HG02943 (cell line): ENCODE results near the gene DYSF.

Experiments used
- ATAC-seq: cut with Tn5 transposase; IDR thresholded peaks from one replicate; pipeline ENCODE4 v1.9.1; 2021; ENCODE audit warnings: mild to moderate bottlenecking, low read depth, moderate library complexity; ENCODE audit not compliant: unreplicated experiment

The DYSF gene

DNA sequence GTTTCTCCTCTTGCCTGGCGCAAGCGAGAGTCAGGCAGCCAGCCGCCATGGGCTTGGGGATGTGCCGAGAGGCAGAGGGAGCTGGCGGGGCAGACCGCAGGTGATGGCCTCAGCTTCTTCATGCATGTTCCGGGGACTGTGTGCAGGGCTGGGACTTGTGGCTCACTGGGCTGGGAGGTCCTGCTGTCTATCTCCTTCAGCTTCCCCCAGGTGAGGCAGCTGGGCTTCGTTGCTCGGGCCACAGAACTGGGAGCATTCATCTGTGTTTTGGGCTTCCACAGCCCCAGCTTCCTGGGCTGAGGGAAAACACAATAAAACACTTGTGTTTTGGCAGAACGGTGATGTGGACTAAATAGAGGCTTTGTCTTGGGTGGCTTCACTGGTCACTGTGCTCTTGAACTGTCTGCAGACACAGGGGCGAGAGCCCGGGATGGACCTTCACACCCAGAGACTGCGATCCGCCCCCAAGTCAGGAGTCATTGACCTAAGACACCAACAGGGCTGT lies 93.5 kb downstream of the DYSF start:
- no peak for ATAC-seq

DNA sequence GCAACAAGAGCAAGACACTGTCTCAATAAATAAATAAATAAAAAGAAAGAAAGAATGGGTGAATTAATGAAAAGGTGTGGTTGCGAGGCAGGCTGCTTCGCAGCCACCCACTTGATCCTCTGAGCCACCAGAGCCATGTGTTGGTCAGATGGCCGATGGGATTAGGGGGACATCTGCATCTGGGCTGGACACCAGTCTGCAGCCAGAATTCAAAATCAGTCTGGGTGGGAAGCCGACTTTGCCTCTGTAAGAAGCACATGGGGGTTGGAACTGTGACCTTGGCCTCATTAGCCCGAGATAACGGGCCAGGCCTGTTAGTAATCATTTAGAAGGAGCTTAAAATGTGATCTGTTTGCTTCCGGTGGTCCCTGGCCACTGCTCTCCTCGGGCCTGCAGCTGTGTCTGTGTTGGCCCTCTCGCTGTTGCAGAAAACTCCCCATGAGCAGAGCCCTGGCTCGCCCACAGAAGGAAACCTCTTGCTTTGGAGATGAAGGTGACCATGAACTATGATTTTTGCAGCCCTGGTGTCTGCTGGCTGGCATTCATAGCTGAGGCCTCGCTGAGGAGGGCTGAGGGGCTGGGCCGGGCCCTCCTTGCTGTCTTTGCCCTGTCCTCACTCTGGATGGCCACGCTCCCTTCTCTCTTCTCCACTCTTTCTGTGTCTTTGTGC lies 94.4 kb downstream of the DYSF start:
- ATAC-seq, result no peak

DNA sequence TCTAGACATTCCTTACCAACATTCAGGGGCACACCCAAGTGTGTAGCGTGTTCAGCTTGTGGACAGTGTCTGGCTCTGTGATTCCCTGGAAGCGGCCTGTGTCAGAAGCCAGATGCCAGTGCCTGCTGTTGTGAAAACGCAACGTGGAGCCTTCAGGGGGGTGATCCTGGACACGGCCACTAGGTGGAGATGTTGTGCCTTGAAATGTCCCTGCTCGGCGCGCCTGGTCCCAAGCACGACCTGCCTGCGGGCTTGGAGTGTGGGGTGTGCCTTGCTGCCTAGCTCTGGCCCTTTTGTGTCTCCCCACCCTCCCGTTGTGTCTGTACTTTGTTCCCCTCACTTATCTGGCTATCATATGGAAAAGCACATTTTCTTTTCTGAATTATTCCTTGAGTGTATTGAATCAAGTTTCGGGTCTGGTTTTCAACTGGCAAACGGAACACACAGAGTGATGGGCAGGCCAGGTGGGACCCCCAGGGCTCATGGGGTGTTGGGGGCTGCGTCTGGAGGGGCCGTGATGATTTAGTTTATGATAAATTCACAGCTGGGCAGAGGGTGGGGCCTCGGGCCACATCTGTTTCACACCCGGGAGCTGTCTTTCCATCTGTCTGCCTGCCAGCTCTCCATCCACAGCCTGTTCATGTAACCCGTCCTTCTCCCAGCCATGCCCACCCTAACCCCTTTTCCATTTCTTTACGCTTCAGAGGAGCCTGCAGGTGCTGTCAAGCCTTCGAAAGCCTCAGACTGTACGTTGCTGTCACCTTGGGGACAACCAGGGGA lies 95.5 kb downstream of the DYSF start:
- ATAC-seq, result no peak

DNA sequence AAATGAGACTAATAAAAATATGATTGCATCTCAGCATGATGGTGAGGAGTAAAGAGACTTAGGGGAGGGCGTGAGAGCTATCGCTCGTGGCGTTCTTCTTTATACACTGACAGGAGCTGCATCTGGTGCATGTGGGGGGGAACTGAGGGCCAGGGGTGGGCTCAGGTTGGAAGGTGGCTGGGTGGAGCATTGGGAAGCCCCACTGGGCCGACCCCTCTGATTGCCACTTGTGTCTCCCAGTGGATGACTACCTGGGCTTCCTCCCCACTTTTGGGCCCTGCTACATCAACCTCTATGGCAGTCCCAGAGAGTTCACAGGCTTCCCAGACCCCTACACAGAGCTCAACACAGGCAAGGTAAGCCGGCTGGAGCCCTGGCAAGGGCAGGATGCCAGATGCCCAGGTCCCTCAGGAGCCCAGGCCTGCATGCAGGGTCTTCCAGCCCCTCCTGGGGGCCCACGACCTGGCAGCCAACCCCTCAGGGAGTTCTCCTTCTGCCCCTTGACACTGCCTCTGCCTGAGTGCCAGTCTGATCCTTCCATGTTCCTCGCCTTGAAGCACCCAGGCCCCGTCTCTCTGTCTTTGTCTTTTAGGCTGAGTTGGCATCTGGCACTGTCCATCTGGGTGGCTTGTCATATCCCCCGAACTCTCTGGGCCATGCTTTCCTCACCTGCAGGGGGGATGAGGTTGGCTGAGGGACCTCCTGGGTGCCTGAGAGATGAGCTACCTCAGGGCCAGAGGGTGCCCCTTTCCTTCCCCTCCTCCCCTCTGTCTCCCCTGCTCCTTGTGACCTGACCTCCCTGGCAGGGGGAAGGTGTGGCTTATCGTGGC lies 97.7 kb downstream of the DYSF start:
- no peak for ATAC-seq

DNA sequence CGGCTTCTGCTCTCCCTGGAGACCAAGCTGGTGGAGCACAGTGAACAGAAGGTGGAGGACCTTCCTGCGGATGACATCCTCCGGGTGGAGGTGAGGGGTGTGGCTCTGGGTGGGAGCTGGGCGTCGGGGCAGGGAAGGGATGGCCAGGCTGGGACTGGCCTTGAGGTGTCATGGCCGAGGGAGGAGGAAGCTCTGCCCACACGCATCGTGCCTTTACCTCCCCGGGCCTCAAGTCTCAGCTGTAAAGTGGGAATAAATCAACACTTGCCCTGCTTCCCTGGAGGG lies 98.2 kb downstream of the DYSF start:
- ATAC-seq, result no peak

DNA sequence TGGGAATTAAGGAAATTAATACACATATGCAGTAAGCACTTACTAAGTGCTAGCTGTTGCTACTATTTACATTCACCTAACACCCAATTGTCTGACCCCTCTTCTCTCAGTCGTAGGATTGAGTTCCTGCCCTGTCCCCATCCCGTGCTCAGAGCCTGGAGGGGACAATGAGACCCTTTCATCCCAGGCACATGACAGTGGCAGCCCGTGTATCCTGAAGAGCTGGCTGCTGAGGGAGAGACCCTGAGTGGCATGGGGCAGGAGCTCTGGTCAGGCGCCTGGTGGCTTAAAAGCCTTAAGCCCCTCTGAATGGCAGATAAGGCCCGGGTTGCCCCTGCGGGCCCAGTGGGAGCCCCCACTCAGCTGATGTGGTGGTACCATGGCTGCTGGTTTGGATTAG lies 99.0 kb downstream of the DYSF start:
- no peak for ATAC-seq

DNA sequence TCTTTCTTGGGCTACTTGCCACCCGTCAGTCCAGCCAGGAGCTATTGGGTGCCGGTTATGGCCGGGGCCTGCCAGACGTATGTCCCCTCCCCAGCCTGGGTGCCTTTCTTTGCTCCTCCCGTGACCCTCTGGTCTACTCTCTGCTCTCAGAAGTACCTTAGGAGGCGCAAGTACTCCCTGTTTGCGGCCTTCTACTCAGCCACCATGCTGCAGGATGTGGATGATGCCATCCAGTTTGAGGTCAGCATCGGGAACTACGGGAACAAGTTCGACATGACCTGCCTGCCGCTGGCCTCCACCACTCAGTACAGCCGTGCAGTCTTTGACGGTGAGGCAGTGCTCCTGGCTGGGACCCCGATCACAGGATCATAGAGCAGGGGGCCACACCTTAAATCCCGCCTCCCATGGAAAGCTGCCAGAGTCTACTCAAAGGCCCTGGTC lies 99.5 kb downstream of the DYSF start:
- ATAC-seq, result no peak

DNA sequence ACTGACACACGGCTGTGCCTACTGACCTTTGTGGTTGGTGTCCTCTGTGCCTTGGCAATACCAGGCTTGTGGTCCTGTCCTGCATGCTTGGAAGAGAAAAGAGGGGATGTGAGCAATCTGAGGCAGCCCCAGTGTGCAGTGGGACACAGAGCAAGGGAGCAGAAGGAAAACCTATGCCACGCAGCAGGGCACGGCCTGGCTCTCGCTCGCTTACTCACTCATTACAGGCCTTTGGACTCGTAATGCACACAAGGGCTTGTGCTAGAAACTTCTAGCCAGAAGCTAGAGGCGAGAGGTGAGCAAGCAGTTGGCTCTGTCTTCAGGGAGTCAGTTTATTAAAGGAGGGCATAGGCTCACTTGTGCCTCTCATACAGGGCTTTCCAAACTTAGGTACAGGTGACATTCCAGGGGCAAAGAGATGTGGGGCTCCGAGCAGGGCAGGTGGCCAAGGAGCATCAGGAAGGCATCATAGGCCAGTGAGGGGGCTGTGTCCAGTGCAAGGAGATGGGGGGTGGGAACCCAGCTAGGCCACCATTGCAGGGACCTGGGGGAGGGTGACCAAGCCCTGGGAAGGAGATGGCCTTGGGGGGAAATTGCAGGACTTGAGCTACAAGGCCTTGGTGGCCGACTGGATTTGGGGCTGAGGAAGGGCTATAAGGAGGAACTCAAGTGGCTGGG lies 100.8 kb downstream of the DYSF start:
- ATAC-seq, result no peak

DNA sequence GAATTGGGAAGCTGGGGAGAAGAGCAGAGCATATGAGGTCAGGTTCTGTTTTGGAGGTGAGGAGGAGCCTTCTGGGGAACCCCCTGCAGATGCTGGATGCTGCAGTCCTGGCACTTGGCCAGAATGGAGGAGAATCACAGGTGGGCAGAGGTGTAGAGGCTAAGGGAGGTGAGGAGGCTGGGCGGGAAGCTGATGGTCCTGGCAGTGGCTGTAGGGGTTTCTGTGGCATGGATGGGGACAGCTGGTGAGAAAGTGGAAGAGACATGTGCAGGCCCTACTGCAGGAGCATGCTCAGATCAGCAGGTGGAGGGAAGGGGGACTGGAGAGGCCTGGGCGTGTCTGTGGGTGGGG lies 101.3 kb downstream of the DYSF start:
- ATAC-seq, result no peak

DNA sequence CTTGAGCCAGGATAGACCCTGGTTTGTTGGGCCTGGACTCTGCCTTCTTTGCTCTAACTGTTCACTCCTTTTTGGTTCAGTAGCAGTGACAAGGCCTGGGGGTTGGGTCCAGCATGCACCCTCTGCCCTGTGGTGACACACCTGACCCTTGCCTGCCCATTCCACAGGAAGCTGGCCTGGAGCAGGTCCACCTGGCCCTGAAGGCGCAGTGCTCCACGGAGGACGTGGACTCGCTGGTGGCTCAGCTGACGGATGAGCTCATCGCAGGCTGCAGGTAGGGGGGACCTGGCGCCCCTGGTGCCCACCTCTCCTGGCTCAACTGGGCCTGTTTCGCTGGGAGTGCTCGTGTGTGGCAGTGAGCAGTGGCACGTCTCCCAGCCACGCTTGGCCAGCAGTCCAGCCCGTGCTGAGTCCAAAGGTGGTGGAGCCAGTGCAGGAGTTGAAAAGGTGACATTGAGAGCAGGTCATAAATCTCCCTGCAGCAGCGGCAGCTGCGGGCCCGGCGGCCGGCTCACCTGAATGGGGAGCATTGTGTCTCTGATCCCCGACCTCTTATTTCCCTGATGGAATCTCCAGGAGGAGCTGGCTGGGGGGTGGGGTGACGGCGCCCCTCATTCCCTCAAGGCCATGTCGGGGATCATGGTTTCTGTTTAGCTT lies 102.6 kb downstream of the DYSF start:
- no peak for ATAC-seq

DNA sequence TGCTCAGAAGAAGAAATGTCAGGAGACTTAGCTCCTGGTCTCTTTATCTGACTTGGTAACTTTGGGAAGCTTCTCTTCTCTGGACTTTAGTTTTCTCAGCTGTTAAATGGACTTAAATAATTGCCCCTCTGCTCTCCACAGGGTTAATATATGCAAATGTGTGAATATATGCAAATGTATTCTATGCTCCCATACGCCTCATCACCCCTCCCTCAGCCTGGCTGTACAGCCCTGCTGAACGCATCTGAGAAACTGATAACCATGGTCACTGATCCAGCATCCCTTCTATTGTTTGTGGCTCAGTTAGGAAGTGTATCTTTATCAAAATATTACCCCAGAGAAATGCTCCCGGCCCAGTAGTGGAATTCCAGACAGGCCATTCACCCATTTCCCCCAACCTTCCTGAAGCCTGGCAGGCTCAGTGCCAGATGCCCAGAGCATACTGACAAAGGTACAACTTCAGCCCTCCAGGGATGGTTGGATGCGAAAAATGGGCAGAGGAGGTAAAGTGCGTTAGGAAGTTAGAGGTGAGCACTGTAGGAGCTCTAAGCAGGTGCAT lies 103.4 kb downstream of the DYSF start:
- ATAC-seq, result no peak

DNA sequence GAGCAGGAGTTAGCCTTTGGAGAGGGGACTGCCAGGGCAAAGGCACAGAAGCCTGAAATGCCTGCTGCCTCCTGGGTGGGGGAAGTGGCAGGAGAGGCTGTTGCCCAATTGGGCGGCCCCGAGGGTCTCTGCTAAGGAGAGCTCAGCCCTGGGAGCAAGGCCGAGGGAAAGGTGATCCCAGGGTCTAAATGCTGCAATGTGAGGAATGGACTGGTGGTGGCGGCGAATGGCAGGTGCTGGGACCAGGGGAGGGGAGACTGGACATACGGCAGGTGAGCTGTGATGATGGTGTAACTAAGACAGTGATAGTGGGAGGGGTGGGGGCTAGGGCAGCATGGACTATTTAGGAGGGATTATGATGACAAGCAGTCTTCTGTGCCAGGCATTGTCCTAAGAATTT lies 104.0 kb downstream of the DYSF start:
- no peak for ATAC-seq

DNA sequence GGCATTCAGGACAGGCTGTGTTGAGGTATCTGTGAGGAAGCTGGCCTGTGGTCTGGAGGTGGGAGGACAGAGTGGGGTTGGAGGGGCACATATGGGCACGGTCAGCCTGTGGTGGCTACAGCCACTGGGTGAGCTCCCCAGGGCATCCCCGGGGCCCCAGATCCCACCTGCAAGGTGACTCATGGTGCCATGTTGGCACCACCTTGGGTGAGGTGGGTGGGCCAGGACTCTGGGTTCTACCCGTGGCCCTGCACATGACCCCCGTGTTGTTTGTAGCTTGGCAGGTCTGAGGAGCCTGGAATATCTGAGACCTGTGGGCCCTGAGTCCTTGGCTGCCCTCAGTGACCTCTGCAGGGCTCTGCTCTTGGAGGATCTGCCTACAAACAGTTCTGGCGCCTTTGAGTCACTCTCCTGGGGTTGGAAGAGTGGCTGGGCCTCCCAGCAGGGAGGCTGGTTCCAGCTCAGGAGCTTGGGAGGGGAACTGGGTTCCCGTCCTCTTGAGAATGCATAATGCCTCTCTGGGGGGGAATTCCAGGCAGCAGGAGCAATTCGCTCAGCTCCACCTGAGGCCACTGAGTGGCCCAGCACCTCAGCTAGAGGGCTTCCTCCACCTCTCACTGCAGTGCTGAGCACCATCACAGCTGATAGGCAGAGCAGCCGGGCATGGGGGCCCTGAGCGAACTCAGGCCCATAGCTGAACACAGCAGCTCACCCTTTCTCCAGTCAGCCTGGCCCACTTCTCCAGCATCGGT lies 105.1 kb downstream of the DYSF start:
- ATAC-seq, result no peak

DNA sequence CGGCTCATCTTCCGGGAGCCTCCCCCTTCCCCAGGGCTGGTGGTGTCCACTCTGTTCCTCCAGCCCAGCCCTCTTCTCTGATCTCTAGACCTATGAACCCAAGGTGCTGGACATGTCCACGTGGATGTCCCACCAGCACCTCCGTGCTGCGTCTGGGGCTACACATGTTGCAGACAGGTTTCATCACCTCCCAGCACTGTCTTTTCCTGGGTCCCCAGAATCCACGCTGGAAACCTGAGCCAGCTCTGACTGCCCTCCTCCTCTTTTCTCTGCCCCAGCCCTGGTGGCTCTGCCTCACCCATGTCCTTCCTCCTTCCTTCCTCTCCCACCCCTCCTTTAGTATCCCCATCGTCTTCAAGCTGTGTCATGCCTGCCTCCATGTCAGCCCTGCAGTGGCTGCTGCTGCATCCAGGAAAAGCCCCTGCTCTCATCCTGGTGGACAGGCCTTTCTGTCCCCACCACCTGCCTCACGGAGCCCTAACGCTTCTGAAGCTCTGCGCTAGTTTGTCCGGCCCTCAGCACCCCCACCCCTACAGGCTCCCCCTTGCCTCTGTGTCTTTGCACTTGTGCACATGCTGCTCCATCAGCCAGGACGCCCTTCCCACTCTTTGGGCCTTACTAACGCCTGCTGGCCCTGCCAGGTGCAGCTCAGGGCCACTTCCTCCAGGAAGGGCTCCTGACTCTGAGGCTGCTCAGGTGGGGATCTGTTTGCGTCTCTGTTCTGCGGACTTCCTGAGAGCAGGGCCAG lies 105.9 kb downstream of the DYSF start:
- no peak for ATAC-seq

DNA sequence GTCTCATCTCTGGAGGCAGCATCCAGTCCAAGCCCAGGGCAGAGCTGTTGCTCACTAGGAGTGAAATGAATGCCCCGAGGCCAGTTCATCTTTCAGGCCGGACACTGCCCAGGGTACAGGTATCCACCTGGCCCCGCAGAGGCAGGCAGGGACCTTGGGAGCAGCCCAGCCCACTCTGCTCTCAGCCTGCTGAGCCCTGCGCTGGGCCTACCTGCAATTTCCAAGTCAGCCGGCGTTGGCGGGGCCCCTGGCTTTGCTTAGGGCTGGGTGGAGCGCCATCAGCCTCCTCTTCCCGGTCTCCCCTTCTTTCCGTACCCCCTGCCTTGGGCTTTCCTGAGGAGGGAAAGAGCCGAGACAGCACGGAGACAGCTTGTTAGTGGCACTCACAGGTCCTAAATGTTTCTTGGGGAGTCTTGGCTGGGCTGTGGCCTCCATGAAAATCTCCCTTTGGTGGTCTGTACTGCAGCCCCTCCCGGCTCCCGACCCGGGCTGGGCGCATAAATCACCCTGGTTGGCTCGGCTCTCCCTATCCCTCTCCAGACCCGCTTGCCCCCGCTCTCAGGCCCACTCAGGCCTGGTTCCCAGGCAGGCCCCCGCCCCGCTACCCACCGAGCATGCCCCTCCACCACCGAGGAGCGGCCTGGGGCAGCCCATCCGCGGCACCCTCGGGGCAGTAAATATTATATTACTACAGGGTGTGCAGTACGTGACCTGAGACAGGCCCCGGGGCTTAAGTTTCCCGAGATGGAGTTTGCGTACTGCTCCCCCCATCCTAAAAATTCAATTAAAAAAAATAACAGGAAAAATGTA lies 106.7 kb downstream of the DYSF start:
- ATAC-seq, result no peak

DNA sequence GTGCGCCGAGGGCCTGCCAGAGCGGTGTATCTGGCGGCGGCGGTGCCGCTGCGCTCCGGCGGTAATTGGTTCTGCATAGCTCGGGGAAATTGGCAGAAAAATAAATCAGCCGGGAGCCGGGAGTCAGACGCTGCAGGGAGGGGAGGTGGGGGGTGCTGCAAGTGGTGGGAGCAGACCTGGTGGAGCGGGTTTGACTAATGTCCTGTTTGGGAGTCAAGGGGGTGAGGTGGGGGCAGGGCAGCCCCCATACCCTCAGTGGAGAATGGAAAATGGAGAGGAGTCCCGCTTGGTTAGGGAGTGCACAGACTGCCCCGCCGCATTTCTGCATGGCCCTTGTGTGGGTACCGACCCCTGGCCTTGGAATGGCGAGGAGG lies 107.3 kb downstream of the DYSF start:
- ATAC-seq, result no peak

DNA sequence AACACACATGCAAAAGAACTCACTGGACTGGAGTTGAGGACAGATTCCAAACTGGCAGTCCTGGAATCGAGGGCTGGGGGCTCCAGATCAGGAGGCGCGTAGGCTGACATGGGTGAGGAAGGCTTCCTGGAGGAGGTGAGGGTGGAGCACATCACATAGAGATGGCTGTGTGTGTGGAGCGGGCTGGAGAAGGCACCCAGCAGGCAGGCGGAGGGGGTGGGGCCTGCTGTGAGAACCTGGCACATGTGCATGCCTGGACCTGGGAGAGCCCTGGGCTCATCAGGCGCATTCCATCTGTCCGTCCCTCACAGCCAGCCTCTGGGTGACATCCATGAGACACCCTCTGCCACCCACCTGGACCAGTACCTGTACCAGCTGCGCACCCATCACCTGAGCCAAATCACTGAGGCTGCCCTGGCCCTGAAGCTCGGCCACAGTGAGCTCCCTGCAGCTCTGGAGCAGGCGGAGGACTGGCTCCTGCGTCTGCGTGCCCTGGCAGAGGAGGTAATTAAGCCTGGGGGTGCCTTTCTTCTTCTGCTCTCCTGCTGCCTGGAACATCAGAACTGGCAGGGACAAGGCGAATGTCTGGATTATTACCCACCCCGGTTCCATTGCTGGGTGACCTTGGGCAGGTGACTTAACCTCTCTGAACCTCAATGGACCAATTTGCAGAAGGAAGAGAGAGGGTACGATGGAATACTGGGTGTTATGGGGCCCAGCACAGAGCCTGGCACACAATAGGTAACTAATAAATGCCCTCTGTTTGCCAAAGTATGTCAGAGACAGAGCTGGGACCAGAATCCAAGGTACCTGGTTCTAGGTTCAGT lies 108.3 kb downstream of the DYSF start:
- no peak for ATAC-seq
